Measurements from ENCODE around the gene DBT. TPM values are rescaled to one million over a fixed set of nuclear protein-coding genes. Genes with fewer than 3 reads are reported as not detected.

DBT gene
- total RNA-seq, 4 donors from 2014 or later: 1.8 to 7.6 (median 4.9) TPM

DNA sequence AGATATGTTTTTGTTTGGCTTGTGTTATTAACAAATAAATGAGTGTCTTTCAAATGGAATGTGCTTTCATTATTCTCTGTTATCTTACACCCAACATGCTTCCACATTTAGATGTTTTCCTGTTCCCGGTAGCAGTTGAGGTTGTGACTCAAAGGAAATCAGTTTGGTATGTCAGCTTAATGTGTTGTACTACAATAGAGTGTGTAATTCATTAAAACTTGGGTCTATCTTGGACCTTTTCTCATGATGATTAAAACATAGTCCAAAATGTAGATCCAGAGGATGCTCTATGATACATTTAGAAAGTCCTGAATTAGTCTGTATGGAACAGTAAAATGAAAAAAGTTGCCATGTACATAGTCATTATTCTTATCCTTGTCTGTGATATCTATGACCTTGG, 43.1 kb upstream of the DBT start:
- H3K27ac ChIP-seq: no peak overlapping the region
- no peak overlapping the region for H3K4me3 ChIP-seq
- no peak for DNase-seq
- in situ Hi-C loops (cut with MboI; ENCODE audit: low pct_ligation_motif_present in 1 of 4, low pct_unique_long_range_greater_than_20kb in 1 of 4, low sequenced_read_pairs in 3 of 4): loop anchor here in 2 of 4 donors (25.0 kb wide), 1 partner anchor 170 kb away; no protein-coding TSS in a partner anchor
- 30 to 67% methylated on average over 1 of the region's 1 CpG for WGBS, 2 donors (ENCODE audit: low coverage in 1 of 2)
- no peaks in the 10 kb centered on the region for H3K4me1 ChIP-seq
- H3K9me3 ChIP-seq: no peaks in the 10 kb centered on the region
- TF ChIP-seq EP300 (IDR thresholded peaks at IDR 0.05; ENCODE audit: low read depth) (no peak), POLR2A (IDR thresholded peaks at IDR 0.05) (no peak), POLR2AphosphoS5 (IDR thresholded peaks at IDR 0.05) (no peak)
- TF ChIP-seq, protein P1, sequence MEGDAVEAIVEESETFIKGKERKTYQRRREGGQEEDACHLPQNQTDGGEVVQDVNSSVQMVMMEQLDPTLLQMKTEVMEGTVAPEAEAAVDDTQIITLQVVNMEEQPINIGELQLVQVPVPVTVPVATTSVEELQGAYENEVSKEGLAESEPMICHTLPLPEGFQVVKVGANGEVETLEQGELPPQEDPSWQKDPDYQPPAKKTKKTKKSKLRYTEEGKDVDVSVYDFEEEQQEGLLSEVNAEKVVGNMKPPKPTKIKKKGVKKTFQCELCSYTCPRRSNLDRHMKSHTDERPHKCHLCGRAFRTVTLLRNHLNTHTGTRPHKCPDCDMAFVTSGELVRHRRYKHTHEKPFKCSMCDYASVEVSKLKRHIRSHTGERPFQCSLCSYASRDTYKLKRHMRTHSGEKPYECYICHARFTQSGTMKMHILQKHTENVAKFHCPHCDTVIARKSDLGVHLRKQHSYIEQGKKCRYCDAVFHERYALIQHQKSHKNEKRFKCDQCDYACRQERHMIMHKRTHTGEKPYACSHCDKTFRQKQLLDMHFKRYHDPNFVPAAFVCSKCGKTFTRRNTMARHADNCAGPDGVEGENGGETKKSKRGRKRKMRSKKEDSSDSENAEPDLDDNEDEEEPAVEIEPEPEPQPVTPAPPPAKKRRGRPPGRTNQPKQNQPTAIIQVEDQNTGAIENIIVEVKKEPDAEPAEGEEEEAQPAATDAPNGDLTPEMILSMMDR (IDR thresholded peaks at IDR 0.05): no peak
- peaks cover 0 to 43% (median 12%) of the 10 kb centered on the region in 4 donors for H3K36me3 ChIP-seq
- intact Hi-C loops (cut with DNase I; ENCODE audit: low total_unique reads): loop anchor here (10.0 kb wide), 1 partner anchor 52 kb away; no protein-coding TSS in a partner anchor
- H3K27me3 ChIP-seq: no peaks in the 10 kb centered on the region

DNA sequence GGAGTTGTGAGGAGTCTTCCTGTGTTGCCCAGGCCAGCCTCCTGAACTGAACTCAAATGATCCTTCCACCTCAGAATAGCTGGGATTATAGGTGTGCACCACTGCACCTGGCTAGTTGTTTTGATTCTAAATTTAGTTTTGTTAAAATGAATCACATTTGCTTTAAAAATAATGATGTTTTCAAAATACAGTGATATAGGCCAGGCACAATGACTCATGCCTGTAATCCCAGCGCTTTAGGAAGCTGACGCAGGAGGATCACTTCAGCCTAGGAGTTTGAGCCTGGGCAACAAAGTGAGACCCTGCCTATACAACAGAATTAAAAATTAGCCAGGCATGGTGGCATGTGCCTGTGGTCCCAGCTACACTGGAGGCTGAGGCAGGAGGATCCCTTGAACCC, 40.7 kb upstream of the DBT start:
- H3K4me1 ChIP-seq: no peaks in the 10 kb centered on the region
- intact Hi-C loops (cut with DNase I; ENCODE audit: low total_unique reads): loop anchor here (10.0 kb wide), 1 partner anchor 55 kb away; no protein-coding TSS in a partner anchor
- no peak for DNase-seq
- no peaks in the 10 kb centered on the region for H3K27me3 ChIP-seq
- TF ChIP-seq, protein P1 (IDR thresholded peaks at IDR 0.05): no peak
- no peak for TF ChIP-seq POLR2A (IDR thresholded peaks at IDR 0.05)
- no peak for TF ChIP-seq POLR2AphosphoS5 (IDR thresholded peaks at IDR 0.05)
- no peak for TF ChIP-seq EP300 (IDR thresholded peaks at IDR 0.05; ENCODE audit: low read depth)
- no peak overlapping the region for H3K4me3 ChIP-seq
- in situ Hi-C loops (cut with MboI; ENCODE audit: low pct_ligation_motif_present in 1 of 4, low pct_unique_long_range_greater_than_20kb in 1 of 4, low sequenced_read_pairs in 3 of 4): loop anchor here in 2 of 4 donors (25.0 kb wide), 1 partner anchor 172 kb away; no protein-coding TSS in a partner anchor
- 86 to 91% methylated on average over 2 of the region's 2 CpGs for WGBS, 2 donors (ENCODE audit: low coverage in 1 of 2)
- no peaks in the 10 kb centered on the region for H3K9me3 ChIP-seq
- H3K36me3 ChIP-seq: peaks cover 2 to 64% (median 24%) of the 10 kb centered on the region in 4 donors
- no peak overlapping the region for H3K27ac ChIP-seq

DNA sequence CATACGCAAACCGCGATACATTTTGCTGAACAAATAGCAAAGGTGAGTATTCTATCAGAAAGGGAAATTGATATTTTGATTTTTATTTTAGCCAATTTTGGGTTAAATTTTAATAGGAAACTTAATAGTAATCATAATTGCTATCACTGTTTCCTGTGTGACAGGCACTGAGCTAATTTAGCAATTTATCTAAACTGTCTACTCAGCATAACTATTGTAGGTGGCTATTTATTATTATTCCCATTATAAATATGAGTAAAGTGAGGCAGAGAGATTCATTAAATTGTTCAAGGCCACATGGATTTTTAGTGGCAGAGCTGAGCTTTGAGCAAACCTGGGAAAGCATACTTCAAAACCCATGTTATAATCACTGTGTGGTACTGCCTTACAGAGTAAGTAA, 37.5 kb upstream of the DBT start:
- H3K4me3 ChIP-seq: no peak overlapping the region
- in situ Hi-C loops (cut with MboI; ENCODE audit: low pct_ligation_motif_present in 1 of 4, low pct_unique_long_range_greater_than_20kb in 1 of 4, low sequenced_read_pairs in 3 of 4): loop anchor here in 2 of 4 donors (25.0 kb wide), 1 partner anchor 175 kb away; no protein-coding TSS in a partner anchor
- peaks cover 2 to 80% (median 34%) of the 10 kb centered on the region in 4 donors for H3K36me3 ChIP-seq
- DNase-seq: no peak
- no peaks in the 10 kb centered on the region for H3K9me3 ChIP-seq
- H3K27me3 ChIP-seq: no peaks in the 10 kb centered on the region
- H3K4me1 ChIP-seq: no peaks in the 10 kb centered on the region
- TF ChIP-seq POLR2A (IDR thresholded peaks at IDR 0.05): no peak
- TF ChIP-seq EP300 (IDR thresholded peaks at IDR 0.05; ENCODE audit: low read depth): no peak
- no peak for TF ChIP-seq POLR2AphosphoS5 (IDR thresholded peaks at IDR 0.05)
- TF ChIP-seq, protein P1 (IDR thresholded peaks at IDR 0.05): no peak
- intact Hi-C loops (cut with DNase I; ENCODE audit: low total_unique reads): no loop called here
- H3K27ac ChIP-seq: no peak overlapping the region
- WGBS, 2 donors (ENCODE audit: low coverage in 1 of 2): 94 to 98% methylated on average over 3 of the region's 3 CpGs

DNA sequence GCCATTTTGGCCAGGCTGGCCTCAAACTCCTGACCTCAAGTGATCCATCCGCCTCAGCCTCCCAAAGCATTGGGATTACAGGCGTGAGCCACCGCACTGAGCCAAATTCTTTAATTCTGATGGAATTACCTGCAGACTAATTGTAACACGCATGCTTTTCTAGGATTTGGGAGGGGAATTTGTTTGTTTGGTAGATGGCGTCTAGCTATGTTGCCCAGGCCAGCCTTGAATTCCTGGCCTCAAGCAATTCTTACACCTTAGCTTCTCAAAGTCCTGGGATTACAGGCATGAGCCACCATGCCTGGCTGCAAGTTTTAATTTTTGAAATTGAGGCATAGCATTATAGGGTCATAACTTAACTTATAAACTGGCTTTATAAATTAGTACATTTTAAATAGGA, 35.0 kb upstream of the DBT start:
- Histone ChIP-seq H3K27me3 (no peaks in the 10 kb centered on the region), H3K4me1 (no peaks in the 10 kb centered on the region), H3K9me3 (no peaks in the 10 kb centered on the region), H3K27ac (no peak overlapping the region), H3K4me3 (no peak overlapping the region), H3K36me3 (peaks cover 2 to 71% (median 37%) of the 10 kb centered on the region in 4 donors)
- no peak for DNase-seq
- intact Hi-C loops (cut with DNase I; ENCODE audit: low total_unique reads): no loop called here
- TF ChIP-seq POLR2A (IDR thresholded peaks at IDR 0.05): no peak
- TF ChIP-seq, protein P1 (IDR thresholded peaks at IDR 0.05): no peak
- no peak for TF ChIP-seq EP300 (IDR thresholded peaks at IDR 0.05; ENCODE audit: low read depth)
- 96 to 100% methylated on average over 1 to 5 of the region's 5 CpGs for WGBS, 2 donors (ENCODE audit: low coverage in 1 of 2)
- in situ Hi-C loops (cut with MboI; ENCODE audit: low pct_ligation_motif_present in 1 of 4, low pct_unique_long_range_greater_than_20kb in 1 of 4, low sequenced_read_pairs in 3 of 4): loop anchor here in 2 of 4 donors (25.0 kb wide), 1 partner anchor 178 kb away; no protein-coding TSS in a partner anchor
